Activated CD8-positive, alpha-beta memory T cell treated with anti-CD3 and anti-CD28 coated beads for 1 hour (primary cell): ENCODE results near the gene TTC31.
"Not testable (repeated sequence)": the region's sequence is repeated elsewhere in the genome, so short reads cannot be mapped to it uniquely, and the experiment has no call there.

Source experiments
- DNase-seq, 2 donors: peaks; one replicate each; pipeline ENCODE4 v3.0.0-alpha.2; 2020; ENCODE audit warnings: low read depth in 1 of 2; ENCODE audit errors: extremely low read depth in 1 of 2

TTC31 gene

DNA sequence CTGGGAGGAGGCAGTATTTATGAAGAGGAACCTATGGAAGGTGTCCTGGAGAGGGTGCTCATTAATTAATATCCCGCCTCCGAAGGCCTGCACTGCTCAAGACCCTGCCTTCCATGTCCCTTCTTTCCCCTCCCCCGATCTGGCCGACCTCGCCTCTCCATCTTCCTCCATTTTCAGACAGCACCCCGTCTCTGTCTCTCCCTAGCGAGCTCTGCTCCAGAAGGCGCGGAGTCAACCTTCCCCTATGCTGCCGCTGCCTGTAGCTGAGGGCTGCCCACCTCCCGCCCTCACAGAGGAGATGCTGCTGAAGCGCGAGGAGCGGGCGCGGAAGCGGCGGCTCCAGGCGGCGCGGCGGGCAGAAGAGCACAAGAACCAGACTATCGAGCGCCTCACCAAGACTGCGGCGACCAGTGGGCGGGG lies 25.7 kb upstream of the TTC31 start:
- no peak for DNase-seq

DNA sequence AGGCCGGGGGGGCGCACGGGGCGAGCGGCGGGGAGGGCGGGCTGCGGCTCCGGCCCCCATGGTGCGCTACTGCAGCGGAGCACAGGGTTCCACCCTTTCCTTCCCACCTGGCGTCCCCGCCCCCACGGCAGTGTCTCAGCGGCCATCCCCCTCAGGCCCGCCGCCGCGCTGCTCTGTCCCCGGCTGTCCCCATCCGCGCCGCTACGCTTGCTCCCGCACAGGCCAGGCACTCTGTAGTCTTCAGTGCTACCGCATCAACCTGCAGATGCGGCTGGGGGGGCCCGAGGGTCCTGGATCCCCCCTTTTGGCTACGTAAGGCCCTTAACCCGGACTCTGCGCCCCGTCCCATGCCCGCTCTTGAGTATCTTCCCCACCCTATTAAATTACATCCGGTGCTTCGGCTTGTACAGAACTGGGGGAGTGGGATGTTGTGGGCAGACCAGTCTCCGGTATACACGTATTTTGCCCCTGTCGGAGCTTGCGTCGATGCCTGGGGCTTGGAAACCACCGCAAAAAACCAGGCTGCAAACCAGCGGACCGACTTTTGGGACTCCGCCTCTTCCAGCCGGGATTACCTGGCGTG lies 25.2 kb upstream of the TTC31 start:
- peak; percentile 58 to 73 for DNase-seq

DNA sequence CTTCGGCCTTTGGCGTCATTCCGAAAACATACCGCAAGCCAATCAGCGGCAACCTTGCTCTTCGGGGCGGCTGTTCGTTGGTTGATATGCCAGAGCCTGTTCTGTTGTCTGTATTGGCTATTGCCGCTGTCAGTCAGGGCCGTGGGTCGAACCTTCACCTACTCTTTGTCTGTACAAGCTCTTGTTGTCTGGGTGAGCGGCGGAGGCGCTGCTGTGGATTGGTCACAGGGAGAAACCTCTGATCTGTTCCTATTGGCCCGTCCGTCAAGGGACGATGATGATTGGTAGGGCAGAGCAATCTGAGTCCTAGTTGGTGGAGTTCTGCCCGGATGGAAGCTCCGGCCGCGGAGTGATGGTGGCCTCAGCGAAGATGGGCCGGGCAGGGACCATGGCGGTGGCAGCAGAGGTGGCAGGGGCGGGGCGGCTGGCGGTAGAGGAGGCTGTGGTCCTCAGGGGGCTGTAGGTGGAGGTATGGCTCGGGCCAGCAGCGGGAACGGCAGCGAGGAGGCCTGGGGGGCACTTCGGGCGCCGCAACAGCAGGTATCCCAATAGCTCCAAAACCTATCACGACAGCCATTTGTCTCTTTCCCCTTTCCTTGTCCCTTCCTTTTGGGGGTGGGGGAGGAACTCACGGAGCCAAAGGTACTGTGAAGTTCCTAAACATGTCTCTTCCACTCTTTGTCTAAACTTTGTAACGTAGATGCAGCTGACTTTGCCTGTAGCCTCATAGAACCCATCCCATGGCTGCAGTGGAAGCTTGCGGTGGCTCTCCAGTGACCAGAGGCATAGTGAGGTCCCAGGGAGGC lies 24.5 kb upstream of the TTC31 start, which contains the start of gene WBP1:
TSS of gene WBP1 (plus strand) at position 307 of the 806 bp plus-strand sequence. CDS start at position 472, 165 bp downstream.
- peak; percentile 94 to 99 for DNase-seq

DNA sequence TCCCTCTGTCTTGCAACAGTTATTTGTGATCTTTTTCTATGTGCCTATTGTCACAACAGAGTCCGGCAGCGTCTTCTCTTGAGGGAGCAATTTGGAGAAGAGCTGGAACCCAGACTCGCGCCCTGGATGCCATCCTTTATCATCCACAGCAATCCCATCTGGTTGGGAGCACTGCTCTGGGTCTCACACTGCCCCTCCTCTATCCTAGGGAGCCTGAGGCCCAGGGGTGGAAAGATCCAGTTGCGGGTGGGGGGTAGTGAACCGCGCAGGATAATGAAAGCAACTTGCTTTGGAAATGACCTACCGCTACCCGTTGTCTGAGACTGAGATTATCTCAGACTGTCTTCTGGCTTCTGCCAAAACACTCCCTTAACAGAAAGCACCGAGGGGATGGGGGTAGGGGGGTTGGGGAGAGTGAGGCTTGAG lies 23.9 kb upstream of the TTC31 start:
- no peak for DNase-seq

DNA sequence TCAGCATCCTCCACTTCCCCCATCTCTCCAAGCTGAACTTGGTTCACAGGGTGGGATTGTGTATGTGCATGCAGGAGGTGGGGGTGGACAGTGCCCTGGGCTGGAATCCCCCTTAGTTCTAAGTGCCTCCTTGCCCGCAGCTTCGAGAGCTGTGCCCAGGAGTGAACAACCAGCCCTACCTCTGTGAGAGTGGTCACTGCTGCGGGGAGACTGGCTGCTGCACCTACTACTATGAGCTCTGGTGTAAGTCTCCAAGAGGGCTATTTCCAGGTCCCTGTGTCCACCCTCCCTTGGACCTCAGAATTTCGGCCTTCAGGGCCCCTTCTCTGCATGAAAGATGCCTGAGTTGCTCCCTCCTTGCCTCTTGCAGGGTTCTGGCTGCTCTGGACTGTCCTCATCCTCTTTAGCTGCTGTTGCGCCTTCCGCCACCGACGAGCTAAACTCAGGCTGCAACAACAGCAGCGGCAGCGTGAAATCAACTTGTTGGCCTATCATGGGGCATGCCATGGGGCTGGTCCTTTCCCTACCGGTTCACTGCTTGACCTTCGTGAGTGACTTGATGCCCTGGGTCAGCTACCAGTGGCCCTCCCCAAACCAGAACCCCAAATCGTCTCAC lies 23.3 kb upstream of the TTC31 start:
- DNase-seq: not testable (repeated sequence)

DNA sequence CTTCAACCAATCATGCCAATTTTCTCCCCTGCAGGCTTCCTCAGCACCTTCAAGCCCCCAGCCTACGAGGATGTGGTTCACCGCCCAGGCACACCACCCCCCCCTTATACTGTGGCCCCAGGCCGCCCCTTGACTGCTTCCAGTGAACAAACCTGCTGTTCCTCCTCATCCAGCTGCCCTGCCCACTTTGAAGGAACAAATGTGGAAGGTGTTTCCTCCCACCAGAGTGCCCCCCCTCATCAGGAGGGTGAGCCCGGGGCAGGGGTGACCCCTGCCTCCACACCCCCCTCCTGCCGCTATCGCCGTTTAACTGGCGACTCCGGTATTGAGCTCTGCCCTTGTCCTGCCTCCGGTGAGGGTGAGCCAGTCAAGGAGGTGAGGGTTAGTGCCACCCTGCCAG lies 22.7 kb upstream of the TTC31 start:
- DNase-seq: not testable (repeated sequence)

DNA sequence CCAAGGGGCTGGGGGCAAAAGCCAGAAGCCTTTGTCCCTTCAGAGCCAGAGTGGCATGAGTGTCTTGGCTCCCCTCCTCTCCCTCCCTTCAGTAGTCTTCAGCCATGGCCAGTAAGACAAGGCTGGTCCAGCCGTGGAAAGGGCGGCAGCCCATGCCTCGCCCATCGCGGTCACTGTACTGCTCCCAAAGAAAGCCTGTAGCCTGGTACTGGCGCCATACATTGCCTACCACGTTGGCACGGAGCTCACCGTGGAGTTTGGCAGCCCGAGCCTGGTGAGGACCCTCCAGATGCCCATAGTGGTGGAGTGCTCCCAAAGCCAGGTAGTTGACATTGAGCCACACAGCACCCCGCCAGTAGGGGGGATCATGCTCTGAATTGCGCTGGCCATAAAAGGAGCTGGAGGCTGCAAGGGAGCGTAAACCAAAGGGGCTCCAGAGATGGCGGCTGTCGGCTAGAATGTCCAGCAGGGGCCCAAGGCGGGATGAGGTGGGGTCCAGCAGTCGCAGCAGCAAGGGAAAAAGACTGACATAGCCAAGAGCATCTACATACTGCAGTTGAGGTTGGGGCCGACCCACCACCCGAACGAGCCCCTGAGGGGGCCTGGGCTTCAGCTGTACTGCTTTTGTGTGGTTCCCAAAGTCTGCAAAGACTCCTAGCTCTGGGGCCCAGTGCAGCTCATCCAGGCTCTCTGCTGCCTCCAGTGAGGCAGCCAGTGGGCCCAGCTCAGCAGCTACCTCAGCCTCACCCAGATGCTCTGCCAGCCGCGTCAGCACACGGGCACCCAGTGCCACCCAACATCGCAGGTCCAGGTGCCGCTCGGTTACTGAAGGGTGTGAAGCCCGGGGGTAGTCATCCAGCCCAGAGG lies 21.5 kb upstream of the TTC31 start:
- DNase-seq: no peak

DNA sequence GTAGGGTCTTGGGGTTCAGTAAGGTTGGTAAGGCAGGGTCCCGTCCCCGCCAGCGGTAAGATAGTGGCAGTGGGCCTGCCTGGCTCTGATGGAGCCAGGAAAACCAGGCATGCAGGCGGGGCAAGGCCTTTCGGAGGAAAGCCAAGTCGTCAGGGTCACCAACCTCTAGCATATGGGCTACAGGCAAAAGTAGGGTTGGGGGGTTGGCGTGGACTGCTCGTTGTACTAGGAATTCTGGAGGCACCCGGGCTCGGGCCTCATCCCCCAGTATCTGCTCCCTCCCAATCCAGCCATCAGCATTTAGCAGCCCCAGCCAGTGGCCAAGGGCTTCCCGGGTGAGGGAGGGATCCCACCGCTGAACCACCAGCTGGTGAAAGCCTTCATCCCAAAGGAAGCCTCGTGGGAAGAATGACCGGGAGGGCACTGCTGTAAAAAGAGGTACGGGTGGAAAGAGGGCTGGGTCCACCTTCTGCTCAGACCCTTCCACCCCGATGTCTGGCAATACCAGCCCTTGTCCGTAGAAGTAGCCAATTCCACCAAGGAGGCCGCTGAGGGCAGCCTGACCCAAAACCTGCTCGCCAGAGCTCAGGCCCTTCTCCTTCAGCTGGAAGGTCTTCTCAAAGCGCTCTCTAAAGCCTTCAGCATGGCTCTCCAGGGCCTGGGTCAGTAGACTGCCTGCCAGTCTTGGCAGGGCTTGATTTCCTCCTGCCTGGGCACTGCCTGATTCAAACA lies 20.7 kb upstream of the TTC31 start:
- no peak for DNase-seq

DNA sequence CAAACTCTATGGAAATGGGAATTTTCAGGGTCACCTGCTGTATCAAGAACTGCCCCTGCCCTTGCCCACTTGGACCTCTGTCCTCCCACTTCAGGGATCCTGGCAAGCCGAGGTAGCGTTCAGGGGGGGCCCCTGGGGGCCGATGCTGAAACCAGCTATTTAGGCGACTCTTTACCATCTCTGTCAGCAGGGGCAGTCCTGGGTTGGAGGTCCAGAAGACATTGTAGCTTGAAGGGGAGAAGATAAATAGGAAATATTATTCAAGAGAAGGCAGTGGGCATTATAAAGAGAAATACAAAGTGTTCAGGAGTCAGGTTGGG lies 20.1 kb upstream of the TTC31 start:
- DNase-seq: no peak

DNA sequence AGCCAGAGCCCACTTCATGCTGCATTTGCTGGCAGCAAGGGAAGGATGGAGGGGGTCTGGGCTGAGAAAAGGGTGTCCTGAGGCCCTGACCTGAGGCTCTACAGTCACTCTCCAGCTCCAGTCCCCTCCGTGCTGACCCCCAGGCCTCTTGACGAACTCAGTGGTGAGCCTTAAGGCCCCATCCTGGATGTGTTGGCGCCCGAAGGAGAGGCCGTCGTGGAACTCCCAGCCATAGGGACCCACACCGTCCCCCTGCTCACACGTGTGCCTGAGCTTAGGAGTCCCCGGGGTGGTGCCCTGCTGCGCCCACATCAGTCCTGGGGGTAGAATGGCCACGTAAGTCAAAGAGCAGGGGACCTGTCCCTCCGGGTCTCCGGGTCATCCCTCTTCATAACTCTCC lies 18.5 kb upstream of the TTC31 start:
- no peak for DNase-seq

DNA sequence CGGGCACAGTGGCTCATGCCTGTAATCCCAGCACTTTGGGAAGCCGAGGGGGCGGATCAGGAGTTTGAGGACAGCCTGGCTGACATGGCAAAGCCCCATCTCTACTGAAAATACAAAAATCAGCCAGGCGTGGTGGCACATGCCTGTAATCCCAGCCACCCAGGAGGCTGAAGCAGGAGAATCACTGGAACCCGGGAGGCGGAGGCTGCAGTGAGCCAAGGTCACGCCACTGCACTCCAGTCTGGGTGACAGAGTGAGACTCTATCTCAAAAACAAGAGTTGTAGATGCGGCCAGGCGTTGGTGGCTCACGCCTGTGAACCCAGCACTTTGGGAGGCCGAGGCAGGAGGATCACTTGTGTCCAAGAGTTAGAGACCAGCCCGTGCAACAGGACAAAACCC lies 12.1 kb upstream of the TTC31 start:
- DNase-seq: not testable (repeated sequence)

DNA sequence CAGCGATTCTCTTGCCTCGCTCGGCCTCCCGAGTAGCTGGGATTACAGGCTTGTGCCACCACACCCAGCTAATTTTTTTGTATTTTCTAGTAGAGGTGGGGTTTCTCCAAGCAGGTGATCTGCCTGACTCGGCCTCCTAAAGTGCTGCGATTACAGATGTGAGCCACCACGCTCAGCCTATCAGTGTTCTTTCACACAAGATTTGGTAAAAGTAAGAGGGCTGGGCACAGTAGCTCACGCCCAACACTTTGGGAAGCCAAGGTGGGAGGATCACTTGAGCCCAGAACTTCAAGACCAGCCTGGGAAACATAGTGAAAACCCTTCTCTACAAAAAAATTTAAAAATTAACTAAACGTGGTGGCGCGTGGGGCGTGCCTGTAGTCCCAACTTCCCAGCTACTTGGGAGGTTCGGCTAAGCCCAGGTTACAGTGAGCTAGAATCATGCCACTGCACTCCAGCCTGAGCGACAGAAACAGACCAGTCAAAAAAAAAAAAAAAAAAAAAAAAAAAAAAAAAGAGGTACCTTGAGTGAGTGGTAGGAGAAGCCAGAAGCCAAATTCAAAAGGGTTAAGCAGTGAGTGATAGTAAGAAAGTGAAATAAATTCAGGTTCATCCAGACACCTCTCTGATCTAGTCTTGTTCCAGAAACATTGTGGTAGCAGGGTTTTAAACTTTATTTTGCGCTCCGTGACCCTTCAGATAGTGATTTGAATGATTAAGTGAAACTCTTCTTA lies 11.4 kb upstream of the TTC31 start:
- no peak for DNase-seq

DNA sequence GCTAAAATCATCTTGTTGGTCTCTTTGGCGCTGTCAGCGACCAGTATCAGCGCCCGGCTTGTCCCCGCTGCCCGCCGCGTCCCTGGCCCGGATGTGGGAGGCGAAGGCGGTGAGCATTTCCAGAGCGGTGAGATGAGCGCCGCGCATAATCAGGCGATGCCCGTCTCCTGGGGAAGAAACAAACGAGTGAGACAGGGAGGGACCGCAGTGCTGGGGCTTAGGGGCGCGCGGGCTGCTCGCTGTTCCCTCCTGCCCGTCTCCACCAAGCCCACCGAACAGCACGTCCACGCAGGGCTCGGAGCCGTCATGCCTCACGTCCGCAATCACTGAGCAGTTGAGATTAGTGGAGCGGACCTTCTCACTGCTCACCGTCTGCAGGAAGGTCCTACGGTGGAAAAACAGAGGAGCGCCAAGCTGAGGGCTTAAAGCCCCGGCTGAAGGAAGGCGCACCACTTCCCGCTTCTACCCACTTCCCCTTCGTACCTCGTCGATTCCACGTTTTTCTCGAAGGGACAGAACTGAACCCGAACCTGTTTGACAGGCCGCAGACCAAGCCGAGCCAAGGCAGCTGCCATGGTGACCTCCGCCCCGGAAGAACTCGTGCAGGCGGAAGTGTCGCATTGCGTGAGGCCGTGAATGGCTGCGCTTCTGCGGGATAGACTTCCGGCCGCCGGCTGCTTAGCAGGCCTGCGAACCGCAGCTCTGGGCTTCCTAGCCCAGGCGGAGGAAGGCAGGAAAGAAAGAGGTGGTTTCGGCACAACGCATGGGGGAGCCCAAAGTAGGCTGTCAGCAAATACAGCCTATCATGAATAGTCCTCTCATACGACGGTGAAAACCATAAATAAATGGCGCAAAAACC lies 10.6 kb upstream of the TTC31 start, which contains the start of gene MRPL53:
TSS of gene MRPL53 (minus strand) at position 595 of the 859 bp plus-strand sequence. CDS start at position 575, 20 bp downstream.
- DNase-seq: peak; percentile 94 to 97

DNA sequence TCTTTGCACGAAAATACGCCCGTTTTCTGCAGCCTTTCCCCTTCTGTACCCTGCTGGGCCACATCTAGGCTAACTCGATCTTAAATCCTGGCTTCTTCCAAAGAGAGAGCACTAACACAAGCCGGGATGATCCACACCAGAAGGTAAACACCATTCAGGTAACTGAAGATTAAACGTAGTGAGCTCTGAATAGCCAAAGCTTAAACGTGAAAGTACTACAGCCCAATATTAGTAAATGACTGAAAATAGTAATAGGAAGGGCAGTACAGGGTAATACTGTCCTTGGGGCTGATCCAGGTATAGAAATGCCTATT lies 10.0 kb upstream of the TTC31 start:
- DNase-seq: no peak

DNA sequence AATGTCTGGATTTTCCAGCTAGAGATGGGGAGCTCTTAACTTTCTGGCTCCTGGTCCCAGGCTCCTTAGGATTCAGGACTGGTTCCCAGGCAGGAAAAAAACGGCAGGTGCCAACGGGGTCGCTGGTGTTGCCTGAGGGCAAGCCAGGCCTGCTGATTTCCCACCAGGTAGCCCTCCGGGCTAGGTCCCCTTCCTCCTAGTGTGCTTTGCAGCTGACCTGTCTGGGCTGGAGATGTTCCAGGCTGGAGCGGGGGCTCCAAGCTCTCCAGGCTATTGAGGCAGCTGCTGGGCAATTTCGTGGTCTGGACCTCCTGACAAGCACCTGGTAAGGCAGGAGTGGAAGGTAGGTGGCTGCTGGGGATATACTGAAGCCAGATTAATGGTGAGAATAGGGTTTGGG lies 8.4 kb upstream of the TTC31 start:
- DNase-seq: no peak

DNA sequence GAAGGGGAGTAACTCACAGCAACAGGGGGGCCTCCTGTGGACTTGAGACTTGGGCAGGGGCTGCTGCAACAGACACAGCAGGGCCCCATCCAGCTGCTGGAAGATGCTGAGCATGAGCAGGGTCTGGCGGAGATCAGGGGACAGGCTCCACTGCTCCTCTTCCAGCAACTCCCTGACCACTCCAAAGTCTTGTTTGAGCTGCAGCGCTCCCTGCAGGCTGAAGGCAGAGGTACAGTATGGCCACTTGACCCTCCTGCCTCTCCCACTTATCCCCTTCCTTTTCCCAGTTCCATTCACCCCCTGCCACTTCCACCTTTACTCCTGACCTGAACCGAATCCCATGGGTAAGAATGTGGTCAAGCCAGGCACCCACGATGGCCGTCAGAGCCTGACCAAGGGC lies 8.0 kb upstream of the TTC31 start:
- no peak for DNase-seq

DNA sequence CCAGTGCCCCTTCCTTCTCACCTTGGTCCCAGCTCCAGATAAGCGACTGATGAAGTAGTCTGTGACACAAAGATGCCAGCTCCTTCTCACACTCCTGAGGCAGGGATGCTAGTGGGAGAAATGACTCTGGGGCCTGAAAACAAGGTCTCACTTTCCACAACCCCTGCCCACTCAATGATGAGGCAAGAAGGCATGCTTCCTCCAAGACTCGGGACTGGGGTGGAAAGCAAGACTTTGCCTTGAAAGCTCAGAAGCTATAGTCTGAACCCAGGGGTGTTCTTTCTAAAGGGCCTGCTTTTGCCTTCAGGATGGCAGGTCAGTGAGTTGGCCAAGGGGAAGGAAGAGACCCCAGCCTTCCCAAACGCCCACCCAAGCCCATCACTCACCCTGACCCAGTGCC lies 1.4 kb upstream of the TTC31 start:
- DNase-seq: no peak

DNA sequence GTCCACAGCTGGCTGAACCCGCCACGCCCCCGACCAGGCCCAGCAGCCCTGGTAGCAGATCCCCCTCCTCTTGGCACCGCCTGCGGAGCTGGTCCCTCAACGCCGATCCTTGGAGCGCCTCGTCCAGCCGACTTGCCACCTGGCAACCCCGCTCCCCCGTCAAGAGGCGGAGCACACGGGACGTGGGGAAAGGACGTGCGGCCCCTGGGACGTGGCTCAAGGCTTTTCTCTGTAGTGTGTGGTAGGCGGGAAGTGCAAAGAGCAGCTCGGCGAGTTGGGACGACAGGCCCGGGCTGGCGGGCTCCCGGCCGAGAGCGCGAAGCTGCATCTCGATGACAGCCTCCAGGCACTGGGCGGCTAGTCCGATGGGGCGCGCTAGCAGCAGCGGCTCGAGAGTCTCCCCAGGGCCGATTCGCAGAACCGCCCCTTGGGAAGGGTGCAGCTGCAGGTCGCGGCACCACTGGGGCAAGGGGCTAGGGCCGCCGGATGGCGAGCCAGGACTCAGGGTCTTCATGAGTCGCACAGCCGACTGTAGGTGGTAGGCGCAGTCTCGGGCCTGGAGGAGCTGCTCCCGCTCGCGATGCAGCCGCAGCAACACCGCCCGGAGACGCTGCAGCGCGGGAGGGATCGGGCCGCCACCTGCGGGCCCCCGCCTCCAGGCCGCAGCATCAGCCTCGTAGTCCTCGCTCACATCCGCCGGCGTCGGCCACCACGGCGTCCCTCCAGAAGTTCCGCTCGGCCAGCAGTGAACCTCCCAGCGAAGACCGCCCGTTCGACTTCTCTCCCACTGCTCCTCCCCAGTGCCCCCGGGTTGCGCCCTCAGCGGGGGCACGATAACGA lies 700 bp upstream of the TTC31 start:
- peak in 1 of 2 donors; percentile 38 for DNase-seq
